ENCODE results near the gene RXRA. TPM values are rescaled to one million over a fixed set of nuclear protein-coding genes. Genes with fewer than 3 reads are reported as not detected.

The RXRA gene
- total RNA-seq, 1 donor from 2014 or later: 85.7 TPM

- Histone ChIP-seq H3K4me3 (no peak overlapping the region), H3K4me1 (peaks cover 20% of the 10 kb centered on the region), H3K27ac (no peak overlapping the region), H3K9me3 (no peaks in the 10 kb centered on the region), H3K36me3 (no peaks in the 10 kb centered on the region), H3K27me3 (ENCODE audit: low read depth) (no peaks in the 10 kb centered on the region)
- ATAC-seq: peak in 1 of 2 donors; percentile 42
- no peak for TF ChIP-seq CTCF (IDR thresholded peaks at IDR 0.05)
- intact Hi-C loops (cut with DNase I): no loop called here
- DNase-seq: peak; percentile 77
Observed at GRCh38 chr9:134459164-134459563, 132.9 kb downstream of the RXRA start.

- Histone ChIP-seq H3K36me3 (no peaks in the 10 kb centered on the region), H3K9me3 (no peaks in the 10 kb centered on the region), H3K27me3 (ENCODE audit: low read depth) (no peaks in the 10 kb centered on the region), H3K4me3 (no peak overlapping the region), H3K4me1 (peaks cover 20% of the 10 kb centered on the region), H3K27ac (no peak overlapping the region)
- intact Hi-C loops (cut with DNase I): no loop called here
- no peak for TF ChIP-seq CTCF (IDR thresholded peaks at IDR 0.05)
- ATAC-seq: no peak
- DNase-seq: no peak
Observed at GRCh38 chr9:134459573-134459972, 133.3 kb downstream of the RXRA start.

GRCh38 chr9:134460206-134460605 lies 134.0 kb downstream of the RXRA start:
- H3K9me3 ChIP-seq: no peaks in the 10 kb centered on the region
- H3K36me3 ChIP-seq: no peaks in the 10 kb centered on the region
- DNase-seq (no peak), ATAC-seq (no peak)
- H3K4me1 ChIP-seq: peaks cover 18% of the 10 kb centered on the region
- H3K4me3 ChIP-seq: no peak overlapping the region
- H3K27ac ChIP-seq: no peak overlapping the region
- intact Hi-C loops (cut with DNase I): no loop called here
- no peaks in the 10 kb centered on the region for H3K27me3 ChIP-seq (ENCODE audit: low read depth)
- TF ChIP-seq CTCF (IDR thresholded peaks at IDR 0.05): no peak

- intact Hi-C loops (cut with DNase I): no loop called here
- Histone ChIP-seq H3K4me1 (peaks cover 11% of the 10 kb centered on the region), H3K27ac (no peak overlapping the region), H3K4me3 (no peak overlapping the region), H3K36me3 (no peaks in the 10 kb centered on the region), H3K9me3 (no peaks in the 10 kb centered on the region), H3K27me3 (ENCODE audit: low read depth) (no peaks in the 10 kb centered on the region)
- ATAC-seq (no peak), DNase-seq (no peak)
- TF ChIP-seq CTCF (IDR thresholded peaks at IDR 0.05): no peak
Observed at GRCh38 chr9:134460896-134461295, 134.6 kb downstream of the RXRA start.

GRCh38 chr9:134461426-134461982 lies 135.2 kb downstream of the RXRA start:
- TF ChIP-seq CTCF (IDR thresholded peaks at IDR 0.05): no peak
- Histone ChIP-seq H3K27ac (no peak overlapping the region), H3K4me3 (no peak overlapping the region), H3K9me3 (no peaks in the 10 kb centered on the region), H3K36me3 (no peaks in the 10 kb centered on the region), H3K27me3 (ENCODE audit: low read depth) (no peaks in the 10 kb centered on the region), H3K4me1 (peaks cover 5% of the 10 kb centered on the region)
- ATAC-seq (no peak), DNase-seq (no peak)
- intact Hi-C loops (cut with DNase I): no loop called here

Measured in lower lobe of right lung (tissue), 2 donors.